Right lobe of liver (tissue), 4 donors: ENCODE measurements around the gene OLA1.

ENCODE experiments used
- CTCF ChIP-seq, 4 donors: fragments of 200-600 bp in 3 of 4; fragments of 450-650 bp in 1 of 4; IDR thresholded peaks; one replicate each; pipeline versions ENCODE4 v1.5.1 to v1.8.0; 2016 to 2022; ENCODE audit warnings: antibody characterized with exemption in 4 of 4, mild to moderate bottlenecking in 2 of 4
- POLR2A ChIP-seq: fragments of 450-650 bp; IDR thresholded peaks from one replicate; pipeline ENCODE4 v1.6.1; 2017; ENCODE audit warnings: antibody characterized with exemption, mild to moderate bottlenecking
- donor health status: DM: no; HTN: no; CAD: no.
- donor health status: DM: no; HTN: no; CAD: no.
- donor health status: DM: no; HTN: yes; CAD: no.

- TF ChIP-seq POLR2A (no peak), CTCF (IDR thresholded peaks at IDR 0.05) (no peak)
Observed at GRCh38 chr2:174218773-174219172, 29.6 kb downstream of the OLA1 start.
